Endothelial cell of umbilical vein (primary cell): ENCODE measurements around the gene LRRC8B. TPM values are rescaled to one million over a fixed set of nuclear protein-coding genes. Genes with fewer than 3 reads are reported as not detected.

Experiments used
- BruUV-seq: library from RNA; stranded (reverse); fragments of 400-500 nt; replicated peaks from 2 replicates; lab custom pipeline; 2021; lab: Mats Ljungman, UMichigan
- CTCF ChIA-PET: fragments of 300-600, 350-600 bp; sonication (Branson Sonifier 250); formaldehyde crosslinking; loops from one replicate; lab custom pipeline; 2021; ENCODE audit warnings: antibody characterized with exemption, inconsistent platforms; lab: Charles Lee
- POLR2A ChIA-PET: fragments of 300-600, 350-600 bp; sonication (Branson Sonifier 250); formaldehyde crosslinking; loops from one replicate; lab custom pipeline; 2021; ENCODE audit warnings: antibody characterized with exemption, inconsistent platforms; lab: Charles Lee
- DNase-seq: peaks from one replicate; pipeline ENCODE4 v3.0.0-alpha.2; 2011; ENCODE audit warnings: low read depth, low spot score
- FAIRE-seq: peaks from 2 replicates; lab custom pipeline; 2011; peaks lifted over from hg19 to GRCh38; lab: Jason Lieb, UNC
- H2AFZ ChIP-seq: 2 replicates; pipeline ENCODE4 v1.6.0; 2012; ENCODE audit warnings: low read depth, low read length, control low read depth, inconsistent platforms
- H3K27ac ChIP-seq: 2 replicates; pipeline ENCODE4 v1.5.1; 2011; ENCODE audit warnings: low read depth, mild to moderate bottlenecking, control low read depth, low read length, moderate library complexity; ENCODE audit not compliant: insufficient read depth
- H3K27me3 ChIP-seq, 2 experiments: 2 replicates each; pipeline versions ENCODE4 v1.6.0 to v1.6.1; 2011; ENCODE audit warnings: low read length in 2 of 2, mixed read lengths in 1 of 2; ENCODE audit not compliant: control insufficient read depth in 2 of 2, insufficient read depth in 2 of 2
- H3K36me3 ChIP-seq, 2 experiments: 2 replicates in 1 of 2; 3 replicates in 1 of 2; pipeline ENCODE4 v1.5.1; 2011; ENCODE audit warnings: low read length in 2 of 2, mild to moderate bottlenecking in 1 of 2, moderate library complexity in 1 of 2; ENCODE audit not compliant: control insufficient read depth in 2 of 2, insufficient read depth in 2 of 2; ENCODE audit errors: extremely low read depth in 1 of 2
- H3K4me1 ChIP-seq: 3 replicates; pipeline ENCODE4 v1.5.1; 2011; ENCODE audit warnings: mild to moderate bottlenecking, low read length; ENCODE audit not compliant: control insufficient read depth, insufficient read depth; ENCODE audit errors: extremely low read depth
- H3K4me2 ChIP-seq: 2 replicates; pipeline ENCODE4 v1.6.1; 2011; ENCODE audit warnings: low read length, control low read depth, mixed read lengths; ENCODE audit not compliant: insufficient read depth
- H3K4me3 ChIP-seq, 3 experiments: fragments of 200-600 bp in 1 of 3; sonication (generic), shearing (Covaris generic) in 1 of 3; replicated peaks in 1 of 3; 2 replicates each; pipeline ENCODE4 v1.5.1; 2011 to 2016; ENCODE audit warnings: control low read depth in 3 of 3, low read length in 3 of 3, mild to moderate bottlenecking in 2 of 3, inconsistent platforms in 1 of 3, low read depth in 1 of 3, moderate library complexity in 1 of 3; ENCODE audit not compliant: insufficient read depth in 1 of 3
- H3K79me2 ChIP-seq: 2 replicates; pipeline ENCODE4 v1.6.0; 2012; ENCODE audit warnings: low read length, inconsistent platforms; ENCODE audit not compliant: control insufficient read depth, insufficient read depth
- H3K9ac ChIP-seq: replicated peaks from 2 replicates; pipeline ENCODE3; 2011; ENCODE audit warnings: low read length, control low read depth; ENCODE audit not compliant: insufficient read depth; ENCODE audit errors: extremely low read depth
- H3K9me1 ChIP-seq: replicated peaks from 3 replicates; pipeline ENCODE4 v1.6.0; 2011; ENCODE audit warnings: mild to moderate bottlenecking, low read length; ENCODE audit not compliant: control insufficient read depth, insufficient read depth; ENCODE audit errors: extremely low read depth
- H3K9me3 ChIP-seq: replicated peaks from 2 replicates; pipeline ENCODE4 v1.5.1; 2012; ENCODE audit warnings: low read length, inconsistent platforms; ENCODE audit not compliant: control insufficient read depth, insufficient read depth
- H4K20me1 ChIP-seq: replicated peaks from 2 replicates; pipeline ENCODE3; 2011; ENCODE audit warnings: mild to moderate bottlenecking, low read length; ENCODE audit not compliant: control insufficient read depth, insufficient read depth; ENCODE audit errors: extremely low read depth
- EZH2 ChIP-seq: IDR thresholded peaks from 2 replicates; pipeline ENCODE4 v1.6.1; 2012; ENCODE audit warnings: borderline replicate concordance, low read depth, mild to moderate bottlenecking, moderate library complexity, low read length, inconsistent platforms; ENCODE audit not compliant: severe bottlenecking
- FOS ChIP-seq: IDR thresholded peaks from 2 replicates; pipeline ENCODE4 v1.6.1; 2011; ENCODE audit warnings: mild to moderate bottlenecking, low read length, moderate library complexity, borderline replicate concordance; ENCODE audit not compliant: insufficient read depth
- GATA2 ChIP-seq: IDR thresholded peaks from 2 replicates; pipeline ENCODE4 v1.7.0; 2011; ENCODE audit warnings: low read depth, mild to moderate bottlenecking, moderate library complexity, mixed read lengths, low read length; ENCODE audit not compliant: insufficient read length, insufficient read depth
- JUN ChIP-seq: IDR thresholded peaks from 2 replicates; pipeline ENCODE4 v1.6.1; 2011; ENCODE audit warnings: borderline replicate concordance, low read depth; ENCODE audit not compliant: insufficient read length, insufficient read depth
- MAX ChIP-seq: IDR thresholded peaks from 2 replicates; pipeline ENCODE4 v1.6.1; 2011; ENCODE audit not compliant: insufficient read depth, insufficient read length
- MYC ChIP-seq: IDR thresholded peaks from one replicate; pipeline ENCODE4 v1.6.1; 2011; ENCODE audit warnings: mild to moderate bottlenecking, low read depth, low read length
- POLR2A ChIP-seq: IDR thresholded peaks from 2 replicates; pipeline ENCODE4 v1.6.1; 2012; ENCODE audit warnings: low read depth, mild to moderate bottlenecking, control low read depth, low read length
- POLR2AphosphoS5 ChIP-seq: IDR thresholded peaks from 2 replicates; pipeline ENCODE4 v1.6.1; 2012; ENCODE audit warnings: low read depth, mild to moderate bottlenecking, control low read depth, low read length, moderate library complexity; ENCODE audit not compliant: insufficient read depth
- dilution Hi-C: fragments of 300-500 bp; cut with MboI; formaldehyde crosslinking; loops from one replicate; pipeline ENCODE4 v1.15.0; 2019; ENCODE audit warnings: low sequenced_read_pairs; ENCODE audit not compliant: extremely low pct_ligation_motif_present
- intact Hi-C: fragments of 100-400 bp; cut with micrococcal nuclease; formaldehyde crosslinking; loops from one replicate; pipeline ENCODE4 v1.10.0; 2022
- polyA plus RNA-seq, 4 experiments: library from polyadenylated mRNA; depleted of rRNA in 3 of 4; stranded (reverse) in 3 of 4; unstranded in 1 of 4; fragments of >200 nt; gene quantifications; 2 replicates each; pipeline versions ENCODE4 v1.2.1 to v1.2.3, GENCODE V29; 2011 to 2012; ENCODE audit warnings: missing spikeins in 1 of 4
- total RNA-seq: library from RNA; stranded (reverse); gene quantifications from 2 replicates; pipeline ENCODE4 v1.2.3, GENCODE V29; 2021
- TF ChIP-seq, protein P1 (sequence below), 2 donors: IDR thresholded peaks; 1 replicate in 1 of 2; 2 replicates in 1 of 2; pipeline ENCODE4 v1.5.1; 2011; ENCODE audit warnings: low read length in 2 of 2, mild to moderate bottlenecking in 2 of 2, moderate library complexity in 2 of 2, control low read depth in 1 of 2, inconsistent platforms in 1 of 2, low read depth in 1 of 2; ENCODE audit not compliant: insufficient read depth in 1 of 2; ENCODE audit errors: extremely low read depth in 1 of 2

LRRC8B gene
- total and polyA plus RNA-seq, 2 donors (not counting 3 experiments of a cell fraction or from before 2014, with no cell fraction given): 15.2 to 15.8 TPM

DNA sequence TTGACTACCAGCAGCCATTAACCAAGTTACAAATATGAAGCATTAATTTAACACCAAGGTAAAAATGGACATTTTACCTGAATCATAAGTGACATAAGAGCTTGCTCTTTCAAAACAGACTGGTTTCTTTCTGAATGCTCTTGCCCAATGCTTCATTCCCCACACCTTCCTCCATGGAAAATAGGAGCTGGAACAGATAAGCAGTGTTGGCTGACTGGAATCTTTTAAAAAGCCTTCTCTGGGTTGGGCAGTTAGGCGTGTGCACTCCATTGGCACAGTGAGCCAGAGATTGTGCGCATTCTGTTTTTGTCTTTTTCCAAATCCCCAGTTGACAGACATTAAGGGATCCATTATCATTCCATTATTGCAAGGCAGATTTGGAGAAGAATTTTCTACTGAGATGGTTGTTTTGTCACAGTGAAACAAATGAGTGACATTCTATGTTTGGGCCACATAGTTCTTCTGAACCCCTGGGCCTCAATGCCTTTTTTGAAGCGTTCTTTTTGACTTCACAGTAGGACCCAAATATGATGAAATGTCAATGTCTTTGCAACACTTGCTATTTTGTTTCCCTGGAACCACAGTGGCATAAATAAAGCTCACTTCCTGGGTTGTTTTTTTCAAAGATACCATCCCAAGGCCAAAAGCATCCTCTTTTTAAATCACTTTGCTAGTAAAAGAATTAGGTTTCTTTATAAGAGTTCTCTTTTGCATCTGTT is 32.3 kb downstream of the LRRC8B start:
- H3K9me3 ChIP-seq: no peaks in the 10 kb centered on the region
- TF ChIP-seq POLR2A: no peak
- no peak for TF ChIP-seq MYC
- no peak for TF ChIP-seq JUN
- TF ChIP-seq, protein P1, sequence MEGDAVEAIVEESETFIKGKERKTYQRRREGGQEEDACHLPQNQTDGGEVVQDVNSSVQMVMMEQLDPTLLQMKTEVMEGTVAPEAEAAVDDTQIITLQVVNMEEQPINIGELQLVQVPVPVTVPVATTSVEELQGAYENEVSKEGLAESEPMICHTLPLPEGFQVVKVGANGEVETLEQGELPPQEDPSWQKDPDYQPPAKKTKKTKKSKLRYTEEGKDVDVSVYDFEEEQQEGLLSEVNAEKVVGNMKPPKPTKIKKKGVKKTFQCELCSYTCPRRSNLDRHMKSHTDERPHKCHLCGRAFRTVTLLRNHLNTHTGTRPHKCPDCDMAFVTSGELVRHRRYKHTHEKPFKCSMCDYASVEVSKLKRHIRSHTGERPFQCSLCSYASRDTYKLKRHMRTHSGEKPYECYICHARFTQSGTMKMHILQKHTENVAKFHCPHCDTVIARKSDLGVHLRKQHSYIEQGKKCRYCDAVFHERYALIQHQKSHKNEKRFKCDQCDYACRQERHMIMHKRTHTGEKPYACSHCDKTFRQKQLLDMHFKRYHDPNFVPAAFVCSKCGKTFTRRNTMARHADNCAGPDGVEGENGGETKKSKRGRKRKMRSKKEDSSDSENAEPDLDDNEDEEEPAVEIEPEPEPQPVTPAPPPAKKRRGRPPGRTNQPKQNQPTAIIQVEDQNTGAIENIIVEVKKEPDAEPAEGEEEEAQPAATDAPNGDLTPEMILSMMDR (IDR thresholded peaks at IDR 0.05; ENCODE audit: extremely low read depth in 1 of 2, insufficient read depth in 1 of 2, low read depth in 1 of 2, low read length in 2 of 2): no peak
- no peak for TF ChIP-seq POLR2AphosphoS5
- TF ChIP-seq EZH2: no peak
- no peak for TF ChIP-seq FOS
- TF ChIP-seq MAX: no peak
- TF ChIP-seq GATA2: no peak
- H3K36me3 ChIP-seq: no peaks in the 10 kb centered on the region
- H3K4me2 ChIP-seq: no peak overlapping the region
- BruUV-seq: no TSS peak
- H3K79me2 ChIP-seq: no peaks in the 10 kb centered on the region
- intact Hi-C loops: no loop called here
- H3K4me3 ChIP-seq: no peak overlapping the region
- H2AFZ ChIP-seq: no peak overlapping the region
- H3K27ac ChIP-seq: no peak overlapping the region
- FAIRE-seq: no peak
- no peaks in the 10 kb centered on the region for H4K20me1 ChIP-seq
- ChIA-PET POLR2A (no interaction called here), CTCF (interaction anchor here (1.2 kb wide), 1 partner anchor 206 kb away, joined by 3 read pairs; no protein-coding TSS in a partner anchor)
- H3K4me1 ChIP-seq: no peaks in the 10 kb centered on the region
- H3K9me1 ChIP-seq: no peaks in the 10 kb centered on the region
- dilution Hi-C loops: no loop called here
- H3K9ac ChIP-seq: no peak overlapping the region
- H3K27me3 ChIP-seq: no peaks in the 10 kb centered on the region
- no peak for DNase-seq
